Midbrain (tissue), 1 donor: ENCODE measurements around the gene DHX16.
"Not testable (repeated sequence)": the region's sequence is repeated elsewhere in the genome, so short reads cannot be mapped to it uniquely, and the experiment has no call there.

Source experiments
- DNase-seq: peaks from one replicate; lab custom pipeline; 2025; lab: John Stamatoyannopoulos, UW

The DHX16 gene

GRCh38 chr6:30678964-30679726 lies 6.3 kb upstream of the DHX16 start:
- DNase-seq = peak; percentile 87

GRCh38 chr6:30676660-30677285 lies 4.0 kb upstream of the DHX16 start:
- DNase-seq = no peak

GRCh38 chr6:30670760-30671527 lies 1.9 kb downstream of the DHX16 start:
- DNase-seq = no peak

DNA sequence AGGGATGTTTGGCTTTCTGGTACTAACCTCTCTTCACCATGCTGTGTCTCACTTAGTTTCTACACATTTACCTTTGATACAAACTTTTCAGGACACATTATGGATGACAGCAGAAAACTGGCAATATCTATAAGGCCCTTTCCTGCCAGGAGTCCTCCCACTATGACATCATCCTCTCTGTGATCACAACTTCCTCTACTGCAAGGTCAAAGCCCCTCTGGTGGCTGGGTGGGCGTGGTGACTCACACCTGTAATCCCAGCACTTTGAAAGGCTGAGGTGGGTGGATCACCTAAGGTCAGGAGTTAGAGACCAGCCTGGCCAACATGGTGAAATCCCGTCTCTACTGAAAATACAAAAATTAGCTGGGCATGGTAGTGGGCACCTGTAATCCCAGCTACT lies 6.5 kb downstream of the DHX16 start:
- not testable (repeated sequence) for DNase-seq

DNA sequence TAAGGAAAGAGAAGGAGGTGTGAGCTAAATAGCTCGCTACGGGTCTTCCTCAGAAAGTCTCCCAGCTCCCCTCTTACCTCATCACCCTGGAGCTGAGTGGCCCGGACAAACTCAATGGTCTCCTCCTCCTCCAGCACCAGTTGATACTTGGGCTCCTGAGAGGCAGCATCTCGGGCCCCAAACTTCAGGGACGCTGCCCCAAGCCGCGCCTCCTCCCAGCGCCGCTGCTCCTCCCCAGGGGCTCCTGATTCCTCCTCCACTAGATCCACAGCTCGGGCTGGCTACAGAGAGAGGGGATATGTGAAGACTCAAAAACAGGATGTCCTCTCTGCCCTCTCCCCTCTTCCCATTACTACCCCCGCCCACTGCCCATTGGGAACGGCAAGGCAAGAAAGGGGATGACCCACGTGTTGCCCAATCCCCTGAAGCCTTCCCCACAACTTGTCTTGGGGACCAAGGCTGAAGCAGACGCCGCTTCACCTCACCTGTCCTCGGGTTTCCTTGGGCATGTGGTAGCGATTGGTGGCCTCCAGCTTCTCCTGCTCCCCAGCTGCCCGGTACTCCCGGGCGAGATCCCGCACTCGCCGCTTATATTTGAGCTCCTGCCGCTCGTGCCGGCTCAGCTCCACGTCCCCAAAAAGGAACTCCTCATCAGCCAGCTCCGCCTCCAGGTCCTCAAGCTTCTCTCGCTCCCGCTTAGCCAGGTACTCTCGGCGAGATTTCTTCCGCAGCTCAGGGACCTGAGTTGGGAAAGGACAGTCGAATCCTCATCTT lies 7.6 kb downstream of the DHX16 start:
- DNase-seq = no peak

DNA sequence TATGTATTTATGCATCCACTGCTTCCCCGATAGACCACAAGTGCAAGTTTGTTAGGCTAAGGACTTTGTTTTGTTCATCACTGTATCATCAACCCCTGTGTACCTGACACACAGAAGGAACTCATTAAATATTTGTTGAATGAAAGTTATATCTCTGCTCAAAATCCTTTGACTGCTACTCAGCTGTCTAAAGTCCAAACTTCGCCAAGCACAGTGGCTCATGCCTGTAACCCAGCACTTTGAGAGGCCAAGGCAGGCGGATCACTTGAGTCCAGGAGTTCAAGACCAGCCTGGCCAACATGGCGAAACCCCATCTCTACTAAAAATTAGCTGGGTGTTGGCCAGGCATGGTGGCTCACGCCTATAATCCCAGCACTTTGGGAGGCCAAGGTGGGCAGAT lies 14.9 kb downstream of the DHX16 start:
- DNase-seq = not testable (repeated sequence)

DNA sequence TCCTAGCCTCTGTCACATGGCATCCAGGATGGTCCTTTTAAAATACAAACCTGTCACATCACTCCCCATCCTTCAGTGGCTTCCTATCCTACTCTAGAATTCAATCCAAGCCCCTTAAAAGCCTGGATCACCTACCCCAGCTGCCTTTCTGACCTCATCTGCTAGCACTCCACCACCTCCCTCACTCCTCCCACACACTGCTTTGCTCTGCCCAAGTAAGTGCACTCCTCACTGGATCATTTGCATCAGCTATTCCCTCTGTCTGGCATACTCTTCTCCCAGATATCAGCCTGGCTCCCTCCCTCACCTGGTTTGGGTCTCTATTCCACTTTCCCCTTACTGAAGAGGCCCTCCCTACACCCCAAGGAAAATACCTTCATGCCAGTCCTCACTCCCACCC lies 15.4 kb downstream of the DHX16 start:
- no peak for DNase-seq

- DNase-seq = no peak
Observed at GRCh38 chr6:30656513-30656912, 16.3 kb downstream of the DHX16 start.

- no peak for DNase-seq
Observed at GRCh38 chr6:30655743-30656094, 17.1 kb downstream of the DHX16 start.

- no peak for DNase-seq
Observed at GRCh38 chr6:30654798-30655742, 17.7 kb downstream of the DHX16 start.

DNA sequence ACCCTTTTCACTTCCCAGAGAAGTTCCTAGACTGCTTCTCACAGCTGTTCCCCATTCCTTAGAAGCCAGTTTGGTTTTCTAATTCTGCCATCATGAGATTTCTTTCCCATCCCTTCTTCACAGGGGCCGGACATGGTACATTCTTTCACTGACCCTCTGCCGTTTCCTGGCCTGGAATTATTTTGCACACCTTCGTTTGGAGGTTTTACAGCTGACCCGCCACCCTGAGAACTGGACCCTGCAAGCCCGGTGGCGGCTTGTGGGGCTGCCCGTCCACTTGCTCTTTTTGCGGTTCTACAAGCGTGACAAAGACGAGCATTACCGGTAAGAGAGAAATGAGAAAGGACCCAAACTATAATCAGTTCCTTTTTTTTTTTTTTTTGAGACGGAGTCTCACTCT lies 21.7 kb downstream of the DHX16 start:
- no peak for DNase-seq

DNA sequence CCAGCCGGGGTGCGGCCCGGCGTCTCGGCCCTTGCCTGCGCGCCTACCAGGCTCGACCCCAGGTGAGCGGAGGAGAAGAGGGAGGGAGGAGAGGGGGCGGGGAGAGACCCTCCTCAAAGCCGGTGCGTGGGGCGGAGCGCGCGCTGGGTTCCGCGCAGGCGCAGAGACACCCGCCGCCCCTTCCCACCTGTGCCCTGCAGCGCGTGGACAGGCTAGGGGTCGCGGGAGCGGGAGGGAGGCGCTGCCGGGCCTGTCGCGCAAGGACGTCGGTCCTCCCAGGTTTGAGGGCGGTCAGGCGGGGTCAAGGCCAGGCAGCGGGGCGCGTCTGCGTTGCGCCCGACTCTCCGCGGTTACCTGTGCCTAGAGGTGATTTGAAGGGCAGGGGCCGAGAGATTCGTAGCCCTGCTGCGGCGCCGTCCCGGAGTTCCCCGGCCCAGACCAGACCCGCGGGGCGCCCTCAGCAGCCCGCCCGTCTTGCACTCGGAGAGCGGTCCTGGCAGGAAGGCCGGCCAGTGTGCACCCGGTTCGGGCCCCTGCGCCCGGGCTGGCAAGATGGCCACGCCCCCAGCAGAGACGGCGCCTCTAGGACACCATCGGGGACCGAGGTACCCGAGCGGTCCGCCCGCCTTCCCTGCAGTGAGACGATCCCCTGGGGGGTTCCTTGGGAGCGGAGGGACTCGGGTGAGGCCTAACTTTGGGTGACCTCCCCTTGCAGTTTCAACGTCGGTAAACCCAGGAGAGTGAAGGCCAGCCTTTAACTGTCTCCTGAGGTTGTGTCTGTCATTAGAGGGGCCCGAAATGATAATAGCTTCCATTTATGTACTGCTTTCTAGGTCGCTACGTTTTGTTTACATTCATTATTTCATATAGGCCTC lies 25.3 kb downstream of the DHX16 start:
- peak; percentile 80 for DNase-seq

- DNase-seq = peak; percentile 95
Observed at GRCh38 chr6:30646450-30647241, 26.2 kb downstream of the DHX16 start, which contains the start of gene C6orf136. TSS of gene C6orf136 (plus strand) at chr6:30647133. CDS start at chr6:30647232, 99 bp downstream.

GRCh38 chr6:30645989-30646388 lies 26.8 kb downstream of the DHX16 start:
- DNase-seq = no peak

DNA sequence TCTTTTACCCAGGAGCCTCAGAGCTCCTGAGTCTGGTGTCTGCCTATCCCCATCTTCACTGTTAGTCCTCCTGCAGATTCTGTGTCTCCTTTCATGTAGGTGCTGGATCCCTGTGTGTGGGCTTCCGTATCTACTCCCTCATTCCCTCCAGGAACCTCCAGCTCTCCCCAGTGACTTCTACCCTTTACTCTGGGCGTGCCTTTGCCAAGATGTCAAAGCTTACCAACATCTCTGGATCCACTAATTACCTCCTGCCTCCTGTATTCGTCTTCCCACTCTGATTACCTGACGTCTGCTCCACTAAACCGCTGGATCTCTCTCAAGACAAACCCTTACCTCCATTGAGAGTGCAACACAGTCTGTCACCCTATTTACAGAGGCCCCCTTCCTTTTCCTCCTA lies 28.0 kb downstream of the DHX16 start:
- no peak for DNase-seq

DNA sequence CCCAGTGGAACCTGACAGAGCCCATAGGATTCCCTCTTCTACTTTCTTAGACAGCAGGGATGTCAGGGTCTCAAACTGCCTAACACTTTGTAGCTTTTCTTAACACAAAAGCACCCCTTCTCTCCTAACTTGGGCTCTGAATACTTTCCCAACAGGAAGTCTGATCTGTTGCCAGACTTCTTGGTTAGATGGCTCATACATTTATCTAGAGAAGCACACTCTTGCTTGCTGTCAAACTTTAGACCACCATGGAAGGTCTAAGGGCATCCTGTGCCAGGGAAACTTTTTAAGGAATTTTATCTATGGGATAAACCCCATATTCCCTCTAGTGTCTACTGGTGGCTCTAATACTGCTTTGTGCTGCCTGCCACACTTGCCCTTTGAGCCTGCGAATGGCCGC lies 29.1 kb downstream of the DHX16 start:
- DNase-seq = no peak

DNA sequence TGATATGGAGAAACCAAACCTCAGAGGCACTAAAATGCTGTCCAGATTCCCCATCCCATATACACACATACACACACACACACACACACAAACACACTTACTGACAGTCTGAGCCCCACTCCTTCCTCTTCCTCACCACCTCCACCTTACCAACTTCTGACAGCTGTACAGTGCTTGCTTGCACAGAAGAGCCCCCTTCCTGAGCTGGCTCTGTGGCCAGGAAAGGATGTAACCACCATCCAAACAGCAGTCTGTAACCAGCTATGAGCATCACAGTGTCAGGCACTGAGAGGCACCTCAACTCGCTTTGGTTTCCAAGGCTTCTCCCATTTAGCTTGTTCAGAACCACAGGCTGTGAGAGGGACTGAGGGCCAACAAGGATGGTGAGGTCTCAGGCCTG lies 31.8 kb downstream of the DHX16 start:
- no peak for DNase-seq

- DNase-seq = no peak
Observed at GRCh38 chr6:30640481-30640880, 32.3 kb downstream of the DHX16 start.

GRCh38 chr6:30635834-30636233 lies 37.0 kb downstream of the DHX16 start:
- no peak for DNase-seq
